ENCODE data around the gene SYCE3.

SYCE3 gene

DNA sequence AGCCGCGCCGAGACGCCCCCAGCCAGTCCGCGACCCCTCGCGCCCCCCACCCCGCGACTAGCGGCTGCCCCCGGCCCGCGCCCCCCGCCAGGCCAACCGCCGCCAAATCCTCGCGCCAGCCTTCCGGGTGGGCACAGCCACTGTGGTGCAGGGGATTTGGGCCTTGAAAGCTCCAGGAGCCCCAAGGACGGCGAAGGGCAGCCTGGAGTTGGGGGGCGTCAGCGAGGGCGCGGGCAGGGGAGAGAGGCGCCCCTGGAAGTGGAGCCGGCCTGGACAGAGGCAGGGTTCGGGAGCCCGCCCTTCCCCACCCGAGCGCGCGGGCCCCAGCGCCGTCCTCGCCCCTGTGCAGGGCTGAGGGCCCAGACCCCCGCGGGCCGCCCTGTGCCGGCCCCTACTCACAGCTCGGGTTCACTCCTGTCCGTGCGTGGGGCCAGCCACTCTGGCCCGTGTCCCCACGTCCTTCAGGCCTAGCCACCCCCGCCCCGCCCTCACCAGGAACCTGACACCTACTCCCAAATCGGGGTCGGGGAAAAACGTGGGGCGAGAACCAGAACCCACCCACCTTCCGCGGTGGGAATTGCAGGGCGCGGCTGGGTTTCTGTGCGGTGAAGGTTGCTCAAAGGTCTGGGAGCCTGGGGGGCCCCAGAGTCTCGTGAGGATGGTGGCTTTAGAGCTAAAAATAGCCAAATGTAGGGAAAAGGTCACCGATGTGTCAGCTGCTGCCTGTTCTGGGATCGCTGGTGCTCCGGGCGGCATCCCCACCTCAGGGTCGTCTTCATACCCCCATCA is 15.5 kb upstream of the SYCE3 start, which contains the start of gene CPT1B:
Gene CPT1B, minus strand, starts transcription at position 441 of the 789 bp plus-strand sequence. CDS start 512 bp downstream, outside the sequence.
- H3K27ac ChIP-seq: no peak within 1 kb of the TSS
- TF ChIP-seq ZFX (IDR thresholded peaks at IDR 0.05; ENCODE audit: borderline replicate concordance): no peak
- TF ChIP-seq, protein P1, sequence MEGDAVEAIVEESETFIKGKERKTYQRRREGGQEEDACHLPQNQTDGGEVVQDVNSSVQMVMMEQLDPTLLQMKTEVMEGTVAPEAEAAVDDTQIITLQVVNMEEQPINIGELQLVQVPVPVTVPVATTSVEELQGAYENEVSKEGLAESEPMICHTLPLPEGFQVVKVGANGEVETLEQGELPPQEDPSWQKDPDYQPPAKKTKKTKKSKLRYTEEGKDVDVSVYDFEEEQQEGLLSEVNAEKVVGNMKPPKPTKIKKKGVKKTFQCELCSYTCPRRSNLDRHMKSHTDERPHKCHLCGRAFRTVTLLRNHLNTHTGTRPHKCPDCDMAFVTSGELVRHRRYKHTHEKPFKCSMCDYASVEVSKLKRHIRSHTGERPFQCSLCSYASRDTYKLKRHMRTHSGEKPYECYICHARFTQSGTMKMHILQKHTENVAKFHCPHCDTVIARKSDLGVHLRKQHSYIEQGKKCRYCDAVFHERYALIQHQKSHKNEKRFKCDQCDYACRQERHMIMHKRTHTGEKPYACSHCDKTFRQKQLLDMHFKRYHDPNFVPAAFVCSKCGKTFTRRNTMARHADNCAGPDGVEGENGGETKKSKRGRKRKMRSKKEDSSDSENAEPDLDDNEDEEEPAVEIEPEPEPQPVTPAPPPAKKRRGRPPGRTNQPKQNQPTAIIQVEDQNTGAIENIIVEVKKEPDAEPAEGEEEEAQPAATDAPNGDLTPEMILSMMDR (IDR thresholded peaks at IDR 0.05): no peak

- TF ChIP-seq, protein P1 (IDR thresholded peaks at IDR 0.05): no peak
- no peak for TF ChIP-seq ZFX (IDR thresholded peaks at IDR 0.05; ENCODE audit: borderline replicate concordance)
- H3K27ac ChIP-seq: no peak overlapping the region
Measured at GRCh38 chr22:50577697-50577986, 14.9 kb upstream of the SYCE3 start.

DNA sequence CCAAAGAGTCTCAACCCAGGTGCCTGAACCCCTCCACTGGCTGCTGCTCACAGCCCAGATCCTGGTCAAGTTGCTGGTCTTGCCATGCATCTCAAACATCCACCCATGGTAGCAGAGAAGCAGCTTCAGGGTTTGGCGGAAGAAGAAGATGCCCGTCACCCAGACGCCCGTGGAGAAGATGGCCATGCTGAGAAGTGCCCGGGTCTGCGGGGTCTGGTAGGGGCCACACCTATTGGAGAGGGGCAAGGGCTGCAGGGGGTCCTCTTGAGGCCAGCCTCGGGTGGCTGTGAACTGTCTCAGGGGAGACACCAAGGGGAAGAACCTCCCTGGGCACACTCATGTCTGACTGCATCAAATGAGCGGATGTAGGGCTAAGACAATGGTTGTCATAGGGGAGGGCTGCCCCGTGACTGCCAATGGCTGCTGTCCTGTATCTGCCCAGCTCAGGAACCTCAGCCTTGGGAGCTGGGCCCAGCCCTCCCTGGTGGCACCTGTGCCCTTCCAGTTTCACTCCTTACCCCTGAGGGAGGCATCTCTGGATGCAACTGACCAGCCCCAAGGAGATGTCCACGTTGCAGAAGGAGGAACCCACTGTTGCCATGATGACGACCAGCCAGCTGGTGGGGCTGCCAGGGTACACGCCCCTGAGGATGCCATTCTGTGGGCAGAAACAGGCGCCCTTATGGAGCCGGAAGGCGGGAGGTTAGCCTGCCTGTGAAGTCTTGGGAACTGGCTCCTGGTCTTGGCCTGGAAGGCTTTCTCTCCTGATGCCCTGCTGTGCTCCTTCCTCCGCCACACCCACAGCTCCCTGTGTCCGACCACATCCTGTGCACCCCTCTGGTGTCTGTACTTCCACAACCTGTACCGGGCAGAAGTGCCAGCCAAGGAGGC is 14.3 kb upstream of the SYCE3 start:
- TF ChIP-seq, protein P1 (IDR thresholded peaks at IDR 0.05): no peak
- no peak for TF ChIP-seq ZFX (IDR thresholded peaks at IDR 0.05; ENCODE audit: borderline replicate concordance)
- no peak overlapping the region for H3K27ac ChIP-seq

DNA sequence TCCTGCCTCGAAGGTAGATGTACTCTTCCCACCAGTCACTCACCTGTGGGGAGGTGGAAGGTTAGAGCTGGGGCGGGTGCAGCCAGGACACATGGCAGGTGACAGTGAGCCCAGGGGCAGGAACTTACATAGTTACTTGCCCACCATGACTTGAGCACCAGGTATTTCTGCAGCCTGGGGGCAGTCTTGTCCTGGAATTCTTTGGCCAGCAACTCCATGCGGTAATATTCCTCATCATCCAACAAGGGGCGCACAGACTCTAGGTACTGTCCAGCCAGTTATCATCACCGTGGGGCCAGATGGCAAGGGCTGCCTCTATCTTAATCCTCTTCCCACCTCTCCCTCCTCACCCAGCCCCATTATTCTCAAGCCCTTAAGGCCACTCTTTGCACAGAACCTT is 13.4 kb upstream of the SYCE3 start:
- no peak for TF ChIP-seq ZFX (IDR thresholded peaks at IDR 0.05; ENCODE audit: borderline replicate concordance)
- TF ChIP-seq, protein P1 (IDR thresholded peaks at IDR 0.05): no peak
- no peak overlapping the region for H3K27ac ChIP-seq

DNA sequence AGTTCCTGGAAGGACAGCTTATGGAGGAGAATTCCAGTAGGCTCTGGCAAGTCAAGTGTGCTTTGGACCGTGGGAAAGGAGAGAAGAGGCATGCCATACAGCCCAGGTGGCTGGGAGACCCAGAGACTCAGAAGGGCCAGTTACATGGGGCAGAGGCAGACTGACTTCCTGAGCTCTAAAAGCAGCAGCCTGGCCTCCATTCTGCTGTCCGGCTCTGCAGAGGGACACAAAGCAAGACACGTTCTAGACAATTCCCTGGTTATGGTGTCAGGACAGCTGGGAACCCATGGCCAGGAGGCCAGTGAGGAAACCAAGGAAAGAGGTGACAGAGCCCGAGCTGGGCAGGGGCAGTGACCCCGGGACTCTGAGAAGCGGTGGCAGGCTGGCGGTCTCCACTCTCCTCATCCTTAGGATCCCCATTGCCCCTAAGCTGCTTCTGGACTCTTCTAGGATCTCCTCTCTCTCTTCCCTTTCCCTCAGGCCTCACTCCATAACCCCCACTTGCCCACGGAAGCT is 12.8 kb upstream of the SYCE3 start:
- no peak overlapping the region for H3K27ac ChIP-seq
- TF ChIP-seq ZFX (IDR thresholded peaks at IDR 0.05; ENCODE audit: borderline replicate concordance): no peak
- TF ChIP-seq, protein P1 (IDR thresholded peaks at IDR 0.05): no peak

GRCh38 chr22:50574383-50574755 is 11.7 kb upstream of the SYCE3 start:
- no peak for TF ChIP-seq ZFX (IDR thresholded peaks at IDR 0.05; ENCODE audit: borderline replicate concordance)
- TF ChIP-seq, protein P1 (IDR thresholded peaks at IDR 0.05): no peak
- H3K27ac ChIP-seq: no peak overlapping the region
